K562 (cell line): ENCODE results near the gene CCNY. TPM values are rescaled to one million over a fixed set of nuclear protein-coding genes. Genes with fewer than 3 reads are reported as not detected.

Source experiments
- CC2D1A ChIP-seq: fragments of 450-650 bp; IDR thresholded peaks from 2 replicates; pipeline ENCODE4 v1.6.1; 2017; ENCODE audit warnings: mild to moderate bottlenecking
- GATAD2A ChIP-seq: fragments of 450-650 bp; IDR thresholded peaks from 2 replicates; pipeline ENCODE4 v1.6.1; 2017
- JUN ChIP-seq, 2 experiments: sonication (generic) in 1 of 2; formaldehyde crosslinking in 1 of 2; IDR thresholded peaks; 2 replicates each; pipeline versions ENCODE4 v1.6.1 to v1.8.0; 2012 to 2022; ENCODE audit warnings: borderline replicate concordance in 2 of 2, mild to moderate bottlenecking in 2 of 2, improper control_type of control experiment in 1 of 2, low read depth in 1 of 2, low read length in 1 of 2, missing genetic modification reagents in 1 of 2
- MTA1 ChIP-seq: fragments of 450-650 bp; IDR thresholded peaks from 2 replicates; pipeline ENCODE4 v1.6.1; 2017; ENCODE audit warnings: borderline replicate concordance
- MYBL2 ChIP-seq, 2 experiments: fragments of 450-650 bp in 1 of 2; sonication (generic) in 1 of 2; formaldehyde crosslinking in 1 of 2; IDR thresholded peaks; 2 replicates each; pipeline versions ENCODE4 v1.6.1 to v1.8.1; 2017 to 2022; ENCODE audit warnings: borderline replicate concordance in 1 of 2, inconsistent platforms in 1 of 2, low read depth in 1 of 2, mild to moderate bottlenecking in 1 of 2, missing genetic modification reagents in 1 of 2, moderate library complexity in 1 of 2
- NR1H2 ChIP-seq: sonication (generic); formaldehyde crosslinking; IDR thresholded peaks from 2 replicates; pipeline ENCODE4 v1.4.0; 2020; ENCODE audit warnings: mild to moderate bottlenecking, missing genetic modification reagents
- SRF ChIP-seq, 2 experiments: fragments of 250-450, 450-650 bp in 1 of 2; sonication (Bioruptor Pico) in 1 of 2; sonication (generic) in 1 of 2; formaldehyde crosslinking; IDR thresholded peaks; 2 replicates each; pipeline versions ENCODE4 v1.5.0 to v1.5.1; 2020 to 2022; ENCODE audit warnings: mild to moderate bottlenecking in 1 of 2, missing genetic modification reagents in 1 of 2
- TSC22D4 ChIP-seq: fragments of 450-650 bp; IDR thresholded peaks from 2 replicates; pipeline ENCODE4 v1.6.1; 2016; ENCODE audit warnings: missing genetic modification characterization, missing biosample characterization, control low read depth
- ZFP36 ChIP-seq: fragments of 150-350 bp; IDR thresholded peaks from 2 replicates; pipeline ENCODE4 v1.6.1; 2018; ENCODE audit warnings: low read length, low read depth; ENCODE audit not compliant: partially characterized antibody
- polyA plus RNA-seq, 8 experiments: library from polyadenylated mRNA; depleted of rRNA in 4 of 8; stranded (reverse) in 5 of 8; unstranded in 3 of 8; fragments of >200 nt; fragmentation: Nextera tagmentation in 2 of 8; fragmentation: Illumina TruSeq in 1 of 8; extraction: Ambion mirVana in 2 of 8; extraction: Trizol in 1 of 8; gene quantifications; 2 replicates each; pipeline versions ENCODE4 v1.2.1 to v1.2.3, GENCODE V29; 2011 to 2014; ENCODE audit warnings: inconsistent platforms in 1 of 8, missing spikeins in 1 of 8
- total RNA-seq, 7 experiments: library from RNA; depleted of rRNA in 6 of 7; stranded (reverse); fragments of >200 nt in 6 of 7; fragmentation: Illumina TruSeq in 2 of 7; extraction: Trizol in 2 of 7; gene quantifications; 2 replicates each; pipeline versions ENCODE4 v1.2.1 to v1.2.3, GENCODE V29; 2011 to 2021; ENCODE audit warnings: low replicate concordance in 1 of 7
- TF ChIP-seq, protein P1 (sequence below): IDR thresholded peaks from 2 replicates; pipeline ENCODE4 v1.6.1; 2011; ENCODE audit not compliant: insufficient read length; ENCODE audit errors: extremely low read depth
- TF ChIP-seq, protein P2 (sequence below), 3 experiments: IDR thresholded peaks in 2 of 3; conservative IDR thresholded peaks in 1 of 3; 2 replicates each; pipeline ENCODE4 v1.5.1; 2011 to 2012; ENCODE audit warnings: low read length in 3 of 3, mild to moderate bottlenecking in 3 of 3, control low read depth in 2 of 3, improper control_type of control experiment in 1 of 3, inconsistent platforms in 1 of 3, low read depth in 1 of 3, mixed read lengths in 1 of 3, moderate library complexity in 1 of 3; ENCODE audit not compliant: insufficient read depth in 2 of 3
- TF ChIP-seq, protein P3 (sequence below): sonication (generic); formaldehyde crosslinking; IDR thresholded peaks from 2 replicates; pipeline ENCODE4 v1.8.0; 2022; ENCODE audit warnings: mild to moderate bottlenecking, missing genetic modification reagents
- TF ChIP-seq, protein P4 (sequence below), 2 experiments: fragments of 450-650 bp; conservative IDR thresholded peaks; 2 replicates each; pipeline ENCODE4 v1.6.1; 2017; ENCODE audit warnings: mild to moderate bottlenecking in 2 of 2, moderate library complexity in 2 of 2
- TF ChIP-seq, protein P5 (sequence below), 2 experiments: fragments of 450-650 bp in 1 of 2; sonication (generic) in 1 of 2; formaldehyde crosslinking; conservative IDR thresholded peaks; 2 replicates each; pipeline versions ENCODE4 v1.4.0 to v1.8.1; 2020 to 2022; ENCODE audit warnings: mild to moderate bottlenecking in 1 of 2, missing genetic modification reagents in 1 of 2
- TF ChIP-seq, protein P6 (sequence below), 2 experiments: fragments of 150-350 bp in 1 of 2; IDR thresholded peaks; 2 replicates each; pipeline ENCODE4 v1.6.1; 2012 to 2016; ENCODE audit warnings: low read depth in 2 of 2, low read length in 2 of 2, mild to moderate bottlenecking in 1 of 2, moderate library complexity in 1 of 2

Gene CCNY
- total and polyA plus RNA-seq, 9 of the 15 experiments (the other 6 are each of a cell fraction or from before 2014, with no cell fraction given): 8.4 to 109 (median 38.6) TPM

DNA sequence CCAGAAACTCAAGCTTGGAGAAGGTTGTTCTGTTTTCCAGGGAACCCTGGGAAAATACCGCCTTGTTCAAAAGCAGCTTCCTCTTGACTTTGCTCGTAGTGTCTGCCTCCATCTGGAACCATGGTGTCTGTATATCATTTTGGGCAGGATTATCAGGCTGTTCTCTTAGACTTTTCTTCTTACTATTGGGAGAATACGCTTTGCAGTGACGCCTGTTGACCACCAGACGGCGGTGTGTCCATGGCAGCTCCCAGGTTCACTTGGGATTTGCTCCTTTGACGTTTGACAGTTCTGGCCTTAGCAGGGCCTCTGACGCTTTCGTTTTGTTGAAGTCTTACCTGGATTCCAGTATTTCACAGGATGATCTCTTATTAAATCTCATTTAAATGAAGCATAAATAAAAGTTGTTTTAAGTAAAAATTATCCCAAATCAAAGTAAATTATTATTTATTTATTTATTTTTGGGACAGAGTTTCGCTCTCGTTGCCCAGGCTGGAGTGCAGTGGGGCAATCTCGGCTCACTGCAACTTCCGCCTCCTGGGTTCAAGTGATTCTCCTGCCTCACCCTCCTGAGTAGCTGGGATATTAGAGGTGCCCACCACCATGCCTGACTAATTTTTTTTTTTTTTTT is 227.1 kb downstream of the CCNY start (continued):
- TF ChIP-seq, protein P1, sequence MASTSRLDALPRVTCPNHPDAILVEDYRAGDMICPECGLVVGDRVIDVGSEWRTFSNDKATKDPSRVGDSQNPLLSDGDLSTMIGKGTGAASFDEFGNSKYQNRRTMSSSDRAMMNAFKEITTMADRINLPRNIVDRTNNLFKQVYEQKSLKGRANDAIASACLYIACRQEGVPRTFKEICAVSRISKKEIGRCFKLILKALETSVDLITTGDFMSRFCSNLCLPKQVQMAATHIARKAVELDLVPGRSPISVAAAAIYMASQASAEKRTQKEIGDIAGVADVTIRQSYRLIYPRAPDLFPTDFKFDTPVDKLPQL: no peak
- TF ChIP-seq, protein P2, sequence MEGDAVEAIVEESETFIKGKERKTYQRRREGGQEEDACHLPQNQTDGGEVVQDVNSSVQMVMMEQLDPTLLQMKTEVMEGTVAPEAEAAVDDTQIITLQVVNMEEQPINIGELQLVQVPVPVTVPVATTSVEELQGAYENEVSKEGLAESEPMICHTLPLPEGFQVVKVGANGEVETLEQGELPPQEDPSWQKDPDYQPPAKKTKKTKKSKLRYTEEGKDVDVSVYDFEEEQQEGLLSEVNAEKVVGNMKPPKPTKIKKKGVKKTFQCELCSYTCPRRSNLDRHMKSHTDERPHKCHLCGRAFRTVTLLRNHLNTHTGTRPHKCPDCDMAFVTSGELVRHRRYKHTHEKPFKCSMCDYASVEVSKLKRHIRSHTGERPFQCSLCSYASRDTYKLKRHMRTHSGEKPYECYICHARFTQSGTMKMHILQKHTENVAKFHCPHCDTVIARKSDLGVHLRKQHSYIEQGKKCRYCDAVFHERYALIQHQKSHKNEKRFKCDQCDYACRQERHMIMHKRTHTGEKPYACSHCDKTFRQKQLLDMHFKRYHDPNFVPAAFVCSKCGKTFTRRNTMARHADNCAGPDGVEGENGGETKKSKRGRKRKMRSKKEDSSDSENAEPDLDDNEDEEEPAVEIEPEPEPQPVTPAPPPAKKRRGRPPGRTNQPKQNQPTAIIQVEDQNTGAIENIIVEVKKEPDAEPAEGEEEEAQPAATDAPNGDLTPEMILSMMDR (IDR thresholded peaks at IDR 0.05 in 2 of 3, conservative IDR thresholded peaks at IDR 0.05 in 1 of 3; ENCODE audit: insufficient read depth in 2 of 3, low read depth in 1 of 3, low read length in 3 of 3): peak; percentile 90 to 99 (median 94)
- no peak for TF ChIP-seq GATAD2A
- no peak for TF ChIP-seq NR1H2 (CRISPR knock-in tag)
- TF ChIP-seq, protein P3, sequence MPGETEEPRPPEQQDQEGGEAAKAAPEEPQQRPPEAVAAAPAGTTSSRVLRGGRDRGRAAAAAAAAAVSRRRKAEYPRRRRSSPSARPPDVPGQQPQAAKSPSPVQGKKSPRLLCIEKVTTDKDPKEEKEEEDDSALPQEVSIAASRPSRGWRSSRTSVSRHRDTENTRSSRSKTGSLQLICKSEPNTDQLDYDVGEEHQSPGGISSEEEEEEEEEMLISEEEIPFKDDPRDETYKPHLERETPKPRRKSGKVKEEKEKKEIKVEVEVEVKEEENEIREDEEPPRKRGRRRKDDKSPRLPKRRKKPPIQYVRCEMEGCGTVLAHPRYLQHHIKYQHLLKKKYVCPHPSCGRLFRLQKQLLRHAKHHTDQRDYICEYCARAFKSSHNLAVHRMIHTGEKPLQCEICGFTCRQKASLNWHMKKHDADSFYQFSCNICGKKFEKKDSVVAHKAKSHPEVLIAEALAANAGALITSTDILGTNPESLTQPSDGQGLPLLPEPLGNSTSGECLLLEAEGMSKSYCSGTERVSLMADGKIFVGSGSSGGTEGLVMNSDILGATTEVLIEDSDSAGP: no peak
- no peak for TF ChIP-seq SRF (CRISPR knock-in tag; IDR thresholded peaks at IDR 0.05)
- no peak for TF ChIP-seq MTA1
- TF ChIP-seq, protein P4, sequence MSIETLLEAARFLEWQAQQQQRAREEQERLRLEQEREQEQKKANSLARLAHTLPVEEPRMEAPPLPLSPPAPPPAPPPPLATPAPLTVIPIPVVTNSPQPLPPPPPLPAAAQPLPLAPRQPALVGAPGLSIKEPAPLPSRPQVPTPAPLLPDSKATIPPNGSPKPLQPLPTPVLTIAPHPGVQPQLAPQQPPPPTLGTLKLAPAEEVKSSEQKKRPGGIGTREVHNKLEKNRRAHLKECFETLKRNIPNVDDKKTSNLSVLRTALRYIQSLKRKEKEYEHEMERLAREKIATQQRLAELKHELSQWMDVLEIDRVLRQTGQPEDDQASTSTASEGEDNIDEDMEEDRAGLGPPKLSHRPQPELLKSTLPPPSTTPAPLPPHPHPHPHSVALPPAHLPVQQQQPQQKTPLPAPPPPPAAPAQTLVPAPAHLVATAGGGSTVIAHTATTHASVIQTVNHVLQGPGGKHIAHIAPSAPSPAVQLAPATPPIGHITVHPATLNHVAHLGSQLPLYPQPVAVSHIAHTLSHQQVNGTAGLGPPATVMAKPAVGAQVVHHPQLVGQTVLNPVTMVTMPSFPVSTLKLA (conservative IDR thresholded peaks at IDR 0.05): no peak
- TF ChIP-seq, protein P5, sequence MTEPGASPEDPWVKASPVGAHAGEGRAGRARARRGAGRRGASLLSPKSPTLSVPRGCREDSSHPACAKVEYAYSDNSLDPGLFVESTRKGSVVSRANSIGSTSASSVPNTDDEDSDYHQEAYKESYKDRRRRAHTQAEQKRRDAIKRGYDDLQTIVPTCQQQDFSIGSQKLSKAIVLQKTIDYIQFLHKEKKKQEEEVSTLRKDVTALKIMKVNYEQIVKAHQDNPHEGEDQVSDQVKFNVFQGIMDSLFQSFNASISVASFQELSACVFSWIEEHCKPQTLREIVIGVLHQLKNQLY (CRISPR knock-in tag; conservative IDR thresholded peaks at IDR 0.05): no peak
- TF ChIP-seq CC2D1A: no peak
- TF ChIP-seq MYBL2 (IDR thresholded peaks at IDR 0.05; ENCODE audit: low read depth): no peak
- TF ChIP-seq MYBL2 (CRISPR knock-in tag; IDR thresholded peaks at IDR 0.05; ENCODE audit: borderline replicate concordance): no peak
- no peak for TF ChIP-seq ZFP36
- no peak for TF ChIP-seq TSC22D4
- TF ChIP-seq, protein P6, sequence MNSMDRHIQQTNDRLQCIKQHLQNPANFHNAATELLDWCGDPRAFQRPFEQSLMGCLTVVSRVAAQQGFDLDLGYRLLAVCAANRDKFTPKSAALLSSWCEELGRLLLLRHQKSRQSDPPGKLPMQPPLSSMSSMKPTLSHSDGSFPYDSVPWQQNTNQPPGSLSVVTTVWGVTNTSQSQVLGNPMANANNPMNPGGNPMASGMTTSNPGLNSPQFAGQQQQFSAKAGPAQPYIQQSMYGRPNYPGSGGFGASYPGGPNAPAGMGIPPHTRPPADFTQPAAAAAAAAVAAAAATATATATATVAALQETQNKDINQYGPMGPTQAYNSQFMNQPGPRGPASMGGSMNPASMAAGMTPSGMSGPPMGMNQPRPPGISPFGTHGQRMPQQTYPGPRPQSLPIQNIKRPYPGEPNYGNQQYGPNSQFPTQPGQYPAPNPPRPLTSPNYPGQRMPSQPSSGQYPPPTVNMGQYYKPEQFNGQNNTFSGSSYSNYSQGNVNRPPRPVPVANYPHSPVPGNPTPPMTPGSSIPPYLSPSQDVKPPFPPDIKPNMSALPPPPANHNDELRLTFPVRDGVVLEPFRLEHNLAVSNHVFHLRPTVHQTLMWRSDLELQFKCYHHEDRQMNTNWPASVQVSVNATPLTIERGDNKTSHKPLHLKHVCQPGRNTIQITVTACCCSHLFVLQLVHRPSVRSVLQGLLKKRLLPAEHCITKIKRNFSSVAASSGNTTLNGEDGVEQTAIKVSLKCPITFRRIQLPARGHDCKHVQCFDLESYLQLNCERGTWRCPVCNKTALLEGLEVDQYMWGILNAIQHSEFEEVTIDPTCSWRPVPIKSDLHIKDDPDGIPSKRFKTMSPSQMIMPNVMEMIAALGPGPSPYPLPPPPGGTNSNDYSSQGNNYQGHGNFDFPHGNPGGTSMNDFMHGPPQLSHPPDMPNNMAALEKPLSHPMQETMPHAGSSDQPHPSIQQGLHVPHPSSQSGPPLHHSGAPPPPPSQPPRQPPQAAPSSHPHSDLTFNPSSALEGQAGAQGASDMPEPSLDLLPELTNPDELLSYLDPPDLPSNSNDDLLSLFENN (IDR thresholded peaks at IDR 0.05; ENCODE audit: low read depth in 2 of 2, low read length in 2 of 2): 0 out of 4 replicates have a peak, but pooled peaks of 1 of the 2 experiments have one; percentile 34
- peak; percentile 49; the same call in 1 of the 2 replicates for TF ChIP-seq JUN (IDR thresholded peaks at IDR 0.05; ENCODE audit: borderline replicate concordance, low read depth, low read length)
- no peak for TF ChIP-seq JUN (CRISPR knock-in tag; IDR thresholded peaks at IDR 0.05; ENCODE audit: borderline replicate concordance)
